ENCODE measurements around the gene CYB5R2. TPM values are rescaled to one million over a fixed set of nuclear protein-coding genes. Genes with fewer than 3 reads are reported as not detected.

The CYB5R2 gene
- total RNA-seq, result 7.0 to 12.7 TPM (median 12.6 TPM) in 3 replicates
- long read RNA-seq, partial matches to known transcripts, result 0 of 6 reads
- long read RNA-seq, other reads (novel, unspliced or antisense), result 4 of 6 reads

- DNase-seq (ENCODE audit: low spot score), result no peak
- Mint-ChIP-seq H3K27me3 (ENCODE audit: low read depth) (no peaks in the 10 kb centered on the region), H3K4me1 (ENCODE audit: low read depth) (peaks cover 41% of the 10 kb centered on the region), H3K27ac (ENCODE audit: unreplicated experiment) (peak within 1 kb of the TSS; percentile 86), H3K36me3 (ENCODE audit: low read depth) (peaks cover 2% of the 10 kb centered on the region), H3K9me3 (ENCODE audit: low read depth) (no peaks in the 10 kb centered on the region), H3K4me3 (ENCODE audit: unreplicated experiment) (peak within 1 kb of the TSS; percentile 73)
- no peak for TF ChIP-seq CTCF (IDR thresholded peaks at IDR 0.05)
Observed at GRCh38 chr11:7672960-7673723, at the start of gene CYB5R2. Gene CYB5R2, minus strand, starts transcription at chr11:7673500. Its CDS starts 675 bp downstream, at chr11:7672825.

GRCh38 chr11:7714786-7715185 is 41.5 kb upstream of the CYB5R2 start:
- H3K4me3 Mint-ChIP-seq (ENCODE audit: unreplicated experiment), result no peak overlapping the region
- no peak for DNase-seq (ENCODE audit: low spot score)
- peaks cover 6% of the 10 kb centered on the region for H3K9me3 Mint-ChIP-seq (ENCODE audit: low read depth)
- H3K27me3 Mint-ChIP-seq (ENCODE audit: low read depth), result peaks cover 26% of the 10 kb centered on the region
- H3K27ac Mint-ChIP-seq (ENCODE audit: unreplicated experiment), result no peak overlapping the region
- TF ChIP-seq CTCF (IDR thresholded peaks at IDR 0.05), result no peak
- H3K36me3 Mint-ChIP-seq (ENCODE audit: low read depth), result no peaks in the 10 kb centered on the region
- H3K4me1 Mint-ChIP-seq (ENCODE audit: low read depth), result no peaks in the 10 kb centered on the region

- Mint-ChIP-seq H3K27ac (ENCODE audit: unreplicated experiment) (no peak within 1 kb of the TSS), H3K9me3 (ENCODE audit: low read depth) (peaks cover 3% of the 10 kb centered on the region), H3K4me3 (ENCODE audit: unreplicated experiment) (no peak within 1 kb of the TSS), H3K27me3 (ENCODE audit: low read depth) (peaks cover 21% of the 10 kb centered on the region), H3K36me3 (ENCODE audit: low read depth) (peaks cover 2% of the 10 kb centered on the region), H3K4me1 (ENCODE audit: low read depth) (no peaks in the 10 kb centered on the region)
- TF ChIP-seq CTCF (IDR thresholded peaks at IDR 0.05), result no peak
- no peak for DNase-seq (ENCODE audit: low spot score)
Observed at GRCh38 chr11:7706377-7706776, 33.1 kb upstream of the CYB5R2 start, which contains the start of gene OVCH2. Gene OVCH2, minus strand, starts transcription at chr11:7706477. Its CDS starts 83 bp downstream, at chr11:7706394.

- Mint-ChIP-seq H3K27me3 (ENCODE audit: low read depth) (peaks cover 16% of the 10 kb centered on the region), H3K36me3 (ENCODE audit: low read depth) (peaks cover 5% of the 10 kb centered on the region), H3K4me3 (ENCODE audit: unreplicated experiment) (no peak overlapping the region), H3K27ac (ENCODE audit: unreplicated experiment) (no peak overlapping the region), H3K4me1 (ENCODE audit: low read depth) (no peaks in the 10 kb centered on the region), H3K9me3 (ENCODE audit: low read depth) (no peaks in the 10 kb centered on the region)
- no peak for DNase-seq (ENCODE audit: low spot score)
- no peak for TF ChIP-seq CTCF (IDR thresholded peaks at IDR 0.05)
Observed at GRCh38 chr11:7703740-7704139, 30.4 kb upstream of the CYB5R2 start.

GRCh38 chr11:7696424-7696823 is 23.1 kb upstream of the CYB5R2 start:
- TF ChIP-seq CTCF (IDR thresholded peaks at IDR 0.05), result no peak
- Mint-ChIP-seq H3K27ac (ENCODE audit: unreplicated experiment) (no peak overlapping the region), H3K9me3 (ENCODE audit: low read depth) (no peaks in the 10 kb centered on the region), H3K4me1 (ENCODE audit: low read depth) (peaks cover 10% of the 10 kb centered on the region), H3K36me3 (ENCODE audit: low read depth) (peaks cover 3% of the 10 kb centered on the region), H3K4me3 (ENCODE audit: unreplicated experiment) (no peak overlapping the region), H3K27me3 (ENCODE audit: low read depth) (no peaks in the 10 kb centered on the region)
- DNase-seq (ENCODE audit: low spot score), result no peak
